Neuronal stem cell (in vitro differentiated cells): ENCODE measurements around the gene UPP1.
"Not testable (repeated sequence)": the region's sequence is repeated elsewhere in the genome, so short reads cannot be mapped to it uniquely, and the experiment has no call there.

Experiments
- DNase-seq: peaks from one replicate; pipeline ENCODE4 v3.0.0-alpha.2; 2013; ENCODE audit warnings: low spot score
- H2AFZ ChIP-seq: one replicate; pipeline ENCODE4 v1.6.1; 2013; ENCODE audit warnings: mild to moderate bottlenecking, low read length, inconsistent platforms
- H2AK5ac ChIP-seq: 2 replicates; pipeline ENCODE4 v1.6.1; 2013; ENCODE audit warnings: low read depth, mild to moderate bottlenecking, inconsistent platforms, low read length, moderate library complexity, mixed read lengths
- H2BK120ac ChIP-seq: 2 replicates; pipeline ENCODE4 v1.6.1; 2013; ENCODE audit warnings: low read depth, mild to moderate bottlenecking, inconsistent platforms, low read length, moderate library complexity, mixed read lengths
- H2BK12ac ChIP-seq: one replicate; pipeline ENCODE4 v1.6.1; 2013; ENCODE audit warnings: low read length, inconsistent platforms
- H2BK15ac ChIP-seq: 2 replicates; pipeline ENCODE4 v1.6.1; 2013; ENCODE audit warnings: mild to moderate bottlenecking, low read length, inconsistent platforms, mixed read lengths
- H2BK5ac ChIP-seq: one replicate; pipeline ENCODE4 v1.6.1; 2013; ENCODE audit warnings: inconsistent platforms, mild to moderate bottlenecking, low read length, moderate library complexity
- H3K14ac ChIP-seq: one replicate; pipeline ENCODE4 v1.6.1; 2013; ENCODE audit warnings: low read length, inconsistent platforms
- H3K18ac ChIP-seq: 2 replicates; pipeline ENCODE4 v1.6.1; 2013; ENCODE audit warnings: low read length, inconsistent platforms
- H3K23ac ChIP-seq: 2 replicates; pipeline ENCODE4 v1.6.1; 2013; ENCODE audit warnings: low read depth, mild to moderate bottlenecking, mixed read lengths, low read length, inconsistent platforms; ENCODE audit not compliant: poor library complexity
- H3K27ac ChIP-seq: replicated peaks from 3 replicates; pipeline ENCODE4 v1.5.1; 2013; ENCODE audit warnings: low read length, inconsistent platforms
- H3K27me3 ChIP-seq, 3 experiments: 2 replicates each; pipeline ENCODE4 v1.6.1; 2013; ENCODE audit warnings: low read length in 3 of 3, mild to moderate bottlenecking in 2 of 3, inconsistent platforms in 1 of 3, low read depth in 1 of 3, mixed read lengths in 1 of 3, moderate library complexity in 1 of 3; ENCODE audit not compliant: control insufficient read depth in 3 of 3, insufficient read depth in 3 of 3
- H3K36me3 ChIP-seq, 2 donors: replicated peaks in 1 of 2; 2 replicates each; pipeline ENCODE4 v1.6.1; 2013; ENCODE audit warnings: low read length in 2 of 2; ENCODE audit not compliant: control insufficient read depth in 2 of 2, insufficient read depth in 2 of 2
- H3K4ac ChIP-seq: 2 replicates; pipeline ENCODE4 v1.6.1; 2013; ENCODE audit warnings: inconsistent platforms, mild to moderate bottlenecking, low read length, moderate library complexity
- H3K4me1 ChIP-seq, 2 donors: 1 replicate in 1 of 2; 2 replicates in 1 of 2; pipeline ENCODE4 v1.6.1; 2013; ENCODE audit warnings: low read length in 2 of 2, low read depth in 1 of 2; ENCODE audit not compliant: control insufficient read depth in 2 of 2, insufficient read depth in 1 of 2
- H3K4me2 ChIP-seq: one replicate; pipeline ENCODE4 v1.6.1; 2013; ENCODE audit warnings: mild to moderate bottlenecking, low read length, inconsistent platforms; ENCODE audit not compliant: insufficient read depth, poor library complexity, severe bottlenecking
- H3K4me3 ChIP-seq, 2 donors: 2 replicates each; pipeline ENCODE4 v1.5.1; 2013; ENCODE audit warnings: low read length in 2 of 2, mild to moderate bottlenecking in 2 of 2, inconsistent platforms in 1 of 2, moderate library complexity in 1 of 2
- H3K79me1 ChIP-seq: one replicate; pipeline ENCODE4 v1.6.1; 2013; ENCODE audit warnings: low read depth, mild to moderate bottlenecking, inconsistent platforms, low read length, moderate library complexity
- H3K9ac ChIP-seq: one replicate; pipeline ENCODE4 v1.6.1; 2013; ENCODE audit warnings: mild to moderate bottlenecking, low read depth, low read length, inconsistent platforms; ENCODE audit not compliant: poor library complexity
- H3K9me3 ChIP-seq, 2 donors: replicated peaks in 1 of 2; 2 replicates each; pipeline versions ENCODE3 to v1.6.1; 2013; ENCODE audit warnings: low read length in 2 of 2, mild to moderate bottlenecking in 2 of 2, inconsistent platforms in 1 of 2, low read depth in 1 of 2, mixed read lengths in 1 of 2, moderate library complexity in 1 of 2; ENCODE audit not compliant: control insufficient read depth in 2 of 2, insufficient read depth in 1 of 2
- H4K8ac ChIP-seq: one replicate; pipeline ENCODE4 v1.6.1; 2013; ENCODE audit warnings: low read depth, mild to moderate bottlenecking, inconsistent platforms, low read length, moderate library complexity
- H4K91ac ChIP-seq: one replicate; pipeline ENCODE4 v1.6.1; 2013; ENCODE audit warnings: low read length, low read depth, mild to moderate bottlenecking, inconsistent platforms; ENCODE audit not compliant: poor library complexity
- WGBS, 2 donors: extraction: QIAGEN DNeasy Blood & Tissue Kit; methylation state at CpG; one replicate each; pipeline ENCODE4 v1.1.7; 2013; ENCODE audit warnings: missing lambda C conversion rate in 2 of 2, mixed read lengths in 1 of 2; ENCODE audit not compliant: insufficient read length in 2 of 2, insufficient replicate concordance in 1 of 2; ENCODE audit errors: extremely low coverage in 2 of 2; 5-methylcytosine and 5-hydroxymethylcytosine counted together

The UPP1 gene

DNA sequence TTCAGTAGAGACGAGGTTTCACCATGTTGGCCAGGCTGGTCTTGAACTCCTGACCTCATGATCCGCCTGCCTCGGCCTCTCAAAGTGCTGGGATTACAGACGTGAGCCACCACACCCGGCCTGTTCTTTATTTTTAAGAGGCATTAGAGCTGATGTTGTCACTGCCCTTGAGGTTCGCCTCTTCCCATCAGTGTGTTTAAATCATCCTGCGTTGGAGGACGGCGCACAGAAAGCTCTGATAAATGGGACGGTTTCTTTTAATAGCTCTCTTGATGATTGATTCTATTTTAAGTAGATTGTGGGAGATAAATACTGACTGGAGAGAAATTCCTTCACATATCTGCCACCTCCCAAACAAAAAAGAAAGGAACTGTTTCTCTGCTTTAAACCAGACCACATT is 29.0 kb downstream of the UPP1 start:
- no peak overlapping the region for H2AK5ac ChIP-seq
- H2AFZ ChIP-seq: no peak overlapping the region
- H3K4ac ChIP-seq: no peak overlapping the region
- H2BK12ac ChIP-seq: no peak overlapping the region
- no peaks in the 10 kb centered on the region for H3K79me1 ChIP-seq
- WGBS, 2 donors: no CpG with 5 or more reads among the region's 10 CpGs
- no peaks in the 10 kb centered on the region for H3K4me1 ChIP-seq
- DNase-seq: no peak
- no peak overlapping the region for H2BK15ac ChIP-seq
- H4K91ac ChIP-seq: no peak overlapping the region
- no peak overlapping the region for H3K18ac ChIP-seq
- no peak overlapping the region for H3K4me3 ChIP-seq
- no peak overlapping the region for H3K14ac ChIP-seq
- H3K9me3 ChIP-seq: no peaks in the 10 kb centered on the region
- no peak overlapping the region for H2BK5ac ChIP-seq
- H3K23ac ChIP-seq: no peak overlapping the region
- H3K9ac ChIP-seq: no peak overlapping the region
- no peak overlapping the region for H4K8ac ChIP-seq
- no peaks in the 10 kb centered on the region for H3K36me3 ChIP-seq
- no peak overlapping the region for H3K27ac ChIP-seq
- H3K27me3 ChIP-seq: peaks cover 0 to 5% (median 0%) of the 10 kb centered on the region in 3 experiments
- H3K4me2 ChIP-seq: no peak overlapping the region
- H2BK120ac ChIP-seq: no peak overlapping the region

DNA sequence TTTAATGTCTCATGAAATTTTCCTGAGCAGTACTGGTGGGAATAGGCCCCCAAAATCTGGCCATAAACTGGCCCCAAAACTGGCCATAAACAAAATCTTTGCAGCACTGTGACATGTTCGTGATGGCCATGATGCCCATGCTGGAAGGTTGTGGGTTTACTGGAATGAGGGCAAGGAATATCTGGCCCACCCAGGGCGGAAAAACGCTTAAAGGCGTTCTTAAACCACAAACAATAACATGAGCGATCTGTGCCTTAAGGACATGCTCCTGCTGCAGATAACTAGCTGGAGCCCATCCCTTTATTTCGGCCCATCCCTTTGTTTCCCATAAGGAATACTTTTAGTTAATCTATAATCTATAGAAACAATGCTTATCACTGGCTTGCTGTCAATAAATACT is 31.5 kb downstream of the UPP1 start:
- no CpG with 5 or more reads among the region's 6 CpGs for WGBS, 2 donors
- H2AK5ac ChIP-seq, H3K27ac ChIP-seq, H4K8ac ChIP-seq, H3K9ac ChIP-seq, H2BK120ac ChIP-seq, H3K18ac ChIP-seq, H3K23ac ChIP-seq, H3K4me1 ChIP-seq, H2BK5ac ChIP-seq, H3K4me2 ChIP-seq, H4K91ac ChIP-seq, H3K36me3 ChIP-seq, H2AFZ ChIP-seq, H3K79me1 ChIP-seq, H3K27me3 ChIP-seq, H3K9me3 ChIP-seq, H3K14ac ChIP-seq, H3K4ac ChIP-seq, DNase-seq, H2BK12ac ChIP-seq, H3K4me3 ChIP-seq, H2BK15ac ChIP-seq: not testable (repeated sequence)

GRCh38 chr7:48126037-48126436 is 37.0 kb downstream of the UPP1 start:
- Histone ChIP-seq H2AFZ (no peak overlapping the region), H3K14ac (no peak overlapping the region), H3K9me3 (no peaks in the 10 kb centered on the region), H2BK12ac (no peak overlapping the region), H3K9ac (no peak overlapping the region), H3K4ac (no peak overlapping the region), H2BK15ac (no peak overlapping the region), H3K4me3 (no peak overlapping the region), H4K91ac (no peak overlapping the region), H4K8ac (no peak overlapping the region), H3K4me1 (no peaks in the 10 kb centered on the region), H3K23ac (no peak overlapping the region), H3K18ac (no peak overlapping the region), H3K4me2 (no peak overlapping the region), H2BK120ac (no peak overlapping the region), H2AK5ac (no peak overlapping the region), H3K79me1 (no peaks in the 10 kb centered on the region), H3K36me3 (no peaks in the 10 kb centered on the region), H2BK5ac (no peak overlapping the region), H3K27me3 (no peaks in the 10 kb centered on the region), H3K27ac (no peak overlapping the region)
- WGBS, 2 donors: no CpG with 5 or more reads among the region's 2 CpGs
- no peak for DNase-seq

DNA sequence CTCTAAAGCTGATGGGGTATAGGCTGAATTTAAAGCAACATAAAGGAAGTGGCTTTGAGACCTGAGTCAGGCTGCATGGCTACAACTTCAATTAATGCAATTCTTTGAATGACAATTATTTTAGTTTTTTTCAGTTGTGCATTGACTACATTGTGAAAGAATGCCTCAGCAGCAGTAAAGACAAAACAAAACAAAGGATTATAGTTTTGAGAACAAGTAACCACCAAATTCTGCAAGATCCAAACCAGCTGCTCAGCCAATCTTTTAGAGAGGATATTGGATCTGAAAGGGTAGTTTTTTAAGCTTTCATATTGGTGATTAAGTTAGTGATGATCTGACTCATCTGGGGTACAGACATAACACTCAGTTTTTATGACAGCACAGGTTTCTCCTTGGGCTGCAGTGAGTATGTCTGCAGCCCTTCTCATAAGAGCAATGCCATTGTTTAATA is 41.6 kb downstream of the UPP1 start:
- Histone ChIP-seq H3K18ac (no peak overlapping the region), H2BK120ac (no peak overlapping the region), H3K79me1 (no peaks in the 10 kb centered on the region), H2AK5ac (no peak overlapping the region), H3K9me3 (no peaks in the 10 kb centered on the region), H2BK12ac (no peak overlapping the region), H4K8ac (no peak overlapping the region), H2BK5ac (no peak overlapping the region), H3K27ac (no peak overlapping the region), H3K4me1 (no peaks in the 10 kb centered on the region), H2BK15ac (no peak overlapping the region), H3K4me2 (no peak overlapping the region), H3K14ac (no peak overlapping the region), H3K27me3 (no peaks in the 10 kb centered on the region), H2AFZ (no peak overlapping the region), H3K36me3 (no peaks in the 10 kb centered on the region), H3K4ac (no peak overlapping the region), H3K23ac (no peak overlapping the region), H3K4me3 (no peak overlapping the region), H3K9ac (no peak overlapping the region), H4K91ac (no peak overlapping the region)
- DNase-seq: no peak
